Mesenteric fat pad (tissue), 1 donor: Measurements from ENCODE around the gene GCNT2. TPM values are rescaled to one million over a fixed set of nuclear protein-coding genes. Genes with fewer than 3 reads are reported as not detected.
"Not testable (repeated sequence)": the region's sequence is repeated elsewhere in the genome, so short reads cannot be mapped to it uniquely, and the experiment has no call there.

Experiments
- DNase-seq: peaks from one replicate; pipeline ENCODE4 v3.0.0-alpha.2; 2020; ENCODE audit warnings: low spot score
- total RNA-seq: library from RNA; stranded (reverse); fragmentation: NEBNext Ultra II Directional; extraction: Animal tissue kit (Norgen Biotek cat#: 25700); gene quantifications from one replicate; pipeline ENCODE4 v1.2.1, GENCODE V29; 2021
- donor health status: DM: yes; HTN: yes; CAD: no.

Gene GCNT2
- total RNA-seq, 1 donor from 2014 or later, result 3.0 TPM

DNA sequence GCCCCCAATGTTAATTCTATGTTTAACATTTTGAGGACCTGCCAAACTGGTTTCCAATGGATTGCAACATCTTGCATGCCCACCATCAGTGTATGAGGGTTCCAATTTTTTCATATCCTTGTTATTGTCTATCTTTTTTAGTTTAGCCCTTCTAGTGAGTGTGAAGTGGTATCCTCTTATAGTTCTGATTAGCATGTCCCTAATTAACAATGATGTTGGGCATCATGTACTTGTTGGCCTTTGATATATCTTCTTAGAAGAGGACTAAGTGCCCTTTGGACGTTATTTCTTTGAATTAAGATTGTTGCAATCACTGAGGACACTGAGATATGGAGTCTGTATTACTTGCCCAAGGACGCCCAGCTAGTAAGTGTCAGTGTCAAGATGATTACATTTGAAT, 22.3 kb downstream of the GCNT2 start:
- DNase-seq, result no peak

DNA sequence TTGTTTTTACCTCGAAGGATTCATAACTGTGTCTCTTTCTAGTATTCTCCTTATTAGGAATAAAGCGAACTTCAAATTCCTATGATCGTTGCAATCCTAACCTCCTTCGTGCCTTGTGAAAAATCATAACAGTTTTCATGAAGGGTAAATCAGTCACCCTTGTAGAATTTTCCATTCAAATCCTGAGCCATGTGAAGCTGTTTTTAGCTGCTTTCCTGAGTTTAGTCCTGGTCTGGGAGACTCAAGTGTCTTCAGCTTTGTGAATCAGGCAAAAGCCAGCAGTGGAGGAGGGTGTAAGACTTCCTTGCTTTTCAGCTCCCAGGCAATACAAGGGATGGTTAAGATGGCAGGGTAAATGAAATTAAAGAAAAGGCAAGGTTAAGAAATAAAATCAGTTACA, 24.3 kb downstream of the GCNT2 start:
- DNase-seq, result no peak

DNA sequence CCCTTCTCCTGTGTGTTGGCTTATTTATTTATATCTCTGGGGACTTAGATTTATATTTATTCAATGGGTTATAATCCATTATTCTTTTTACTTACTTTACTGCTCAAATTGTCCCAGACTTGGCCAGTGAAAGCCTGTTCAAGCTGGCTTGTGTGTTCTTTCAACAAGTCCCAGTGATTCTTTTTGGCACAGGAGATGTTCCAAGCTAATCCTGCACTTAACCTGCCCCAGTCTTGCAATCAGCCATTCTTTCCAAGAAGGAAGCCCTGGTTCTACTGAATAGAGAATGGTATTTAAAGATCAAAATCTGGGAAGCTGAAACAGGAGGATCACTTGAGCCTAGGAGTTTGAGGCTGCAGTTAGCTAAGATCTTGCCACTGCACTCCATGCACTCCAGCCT, 26.7 kb downstream of the GCNT2 start:
- DNase-seq, result no peak

DNA sequence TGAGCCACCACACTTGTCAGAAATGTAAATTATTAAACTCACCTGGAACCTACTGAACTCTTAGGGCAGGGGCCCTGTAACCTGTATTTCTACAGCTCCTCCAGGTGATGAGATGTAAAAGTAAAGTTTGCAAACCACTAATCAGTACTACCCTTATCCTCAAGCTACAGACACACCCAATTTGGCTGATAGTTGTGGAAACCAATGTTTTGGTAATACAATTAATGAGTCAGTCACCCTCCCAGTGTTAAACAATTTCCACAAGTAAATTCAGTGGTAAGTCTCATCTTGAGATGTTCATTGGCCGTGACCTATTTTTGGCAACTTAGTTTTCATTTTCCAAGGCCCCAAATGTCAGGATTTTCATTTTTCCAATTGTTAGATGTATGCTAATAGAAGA, 29.6 kb downstream of the GCNT2 start:
- DNase-seq, result no peak

- no peak for DNase-seq
Observed at GRCh38 chr6:10552270-10552810, 31.2 kb downstream of the GCNT2 start.

GRCh38 chr6:10553871-10554270, 32.7 kb downstream of the GCNT2 start:
- DNase-seq, result no peak

- no peak for DNase-seq
Observed at GRCh38 chr6:10554826-10555225, 33.7 kb downstream of the GCNT2 start.

DNA sequence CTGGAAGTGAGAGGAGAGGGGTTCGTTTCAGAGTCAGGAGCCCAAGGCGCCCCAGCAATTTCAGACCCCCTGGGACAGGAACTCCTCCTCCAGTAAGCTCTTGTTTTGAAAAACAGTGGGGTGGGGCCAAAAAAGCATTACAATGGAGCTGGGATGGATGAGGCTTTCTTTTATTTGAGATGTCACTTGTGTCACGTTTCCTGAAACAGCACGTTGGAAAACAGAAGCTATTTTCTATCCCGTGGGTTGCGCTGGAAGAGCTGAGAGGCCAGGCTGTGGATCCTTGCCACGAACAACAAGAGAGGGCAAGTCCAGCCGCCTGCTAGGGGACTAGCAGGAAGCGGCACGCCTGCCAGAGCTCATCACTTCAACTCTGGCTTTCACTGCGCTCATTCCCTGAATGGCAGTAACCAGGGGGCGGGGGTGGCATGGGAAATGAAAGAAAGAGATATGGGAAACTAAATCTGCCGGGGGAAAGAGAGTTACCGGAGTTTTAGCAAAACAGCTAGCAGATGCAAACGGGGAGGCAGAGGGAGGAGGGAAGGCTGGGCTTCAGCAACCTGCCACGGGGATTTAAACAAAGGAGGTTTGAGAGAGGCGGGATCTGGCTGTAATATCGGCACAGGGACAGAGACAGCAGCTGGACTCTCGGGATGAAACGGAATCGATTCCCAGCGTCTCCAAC, 34.6 kb downstream of the GCNT2 start:
- DNase-seq, result no peak

DNA sequence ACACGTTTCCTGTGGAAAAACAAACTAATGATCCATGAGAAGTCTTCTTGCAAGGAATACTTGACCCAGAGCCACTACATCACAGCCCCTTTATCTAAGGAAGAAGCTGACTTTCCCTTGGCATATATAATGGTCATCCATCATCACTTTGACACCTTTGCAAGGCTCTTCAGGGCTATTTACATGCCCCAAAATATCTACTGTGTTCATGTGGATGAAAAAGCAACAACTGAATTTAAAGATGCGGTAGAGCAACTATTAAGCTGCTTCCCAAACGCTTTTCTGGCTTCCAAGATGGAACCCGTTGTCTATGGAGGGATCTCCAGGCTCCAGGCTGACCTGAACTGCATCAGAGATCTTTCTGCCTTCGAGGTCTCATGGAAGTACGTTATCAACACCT, 35.4 kb downstream of the GCNT2 start:
- no peak for DNase-seq

DNA sequence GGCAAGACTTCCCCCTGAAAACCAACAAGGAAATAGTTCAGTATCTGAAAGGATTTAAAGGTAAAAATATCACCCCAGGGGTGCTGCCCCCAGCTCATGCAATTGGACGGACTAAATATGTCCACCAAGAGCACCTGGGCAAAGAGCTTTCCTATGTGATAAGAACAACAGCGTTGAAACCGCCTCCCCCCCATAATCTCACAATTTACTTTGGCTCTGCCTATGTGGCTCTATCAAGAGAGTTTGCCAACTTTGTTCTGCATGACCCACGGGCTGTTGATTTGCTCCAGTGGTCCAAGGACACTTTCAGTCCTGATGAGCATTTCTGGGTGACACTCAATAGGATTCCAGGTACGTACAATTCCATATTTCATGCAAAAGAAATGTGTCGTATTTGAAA, 35.8 kb downstream of the GCNT2 start:
- DNase-seq, result no peak

DNA sequence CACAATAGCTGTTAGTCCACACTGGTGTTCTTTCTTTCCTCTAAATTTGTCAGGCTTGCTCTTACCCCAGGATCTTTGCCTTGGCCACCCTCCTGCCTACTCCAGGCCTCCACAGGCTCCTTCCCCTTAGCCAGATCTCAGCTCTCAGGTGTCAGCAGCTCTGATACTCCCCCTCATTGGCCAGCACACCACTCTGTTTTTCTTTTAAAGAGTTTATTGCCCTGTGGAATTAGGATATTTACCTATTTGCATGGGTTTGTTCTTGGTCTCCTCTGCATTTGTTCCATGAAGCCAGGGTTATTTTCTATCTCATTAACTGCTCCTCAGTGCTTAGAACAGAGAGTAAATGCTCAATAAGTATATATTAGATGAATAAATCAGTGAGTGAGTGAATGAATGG, 36.8 kb downstream of the GCNT2 start:
- DNase-seq, result no peak

DNA sequence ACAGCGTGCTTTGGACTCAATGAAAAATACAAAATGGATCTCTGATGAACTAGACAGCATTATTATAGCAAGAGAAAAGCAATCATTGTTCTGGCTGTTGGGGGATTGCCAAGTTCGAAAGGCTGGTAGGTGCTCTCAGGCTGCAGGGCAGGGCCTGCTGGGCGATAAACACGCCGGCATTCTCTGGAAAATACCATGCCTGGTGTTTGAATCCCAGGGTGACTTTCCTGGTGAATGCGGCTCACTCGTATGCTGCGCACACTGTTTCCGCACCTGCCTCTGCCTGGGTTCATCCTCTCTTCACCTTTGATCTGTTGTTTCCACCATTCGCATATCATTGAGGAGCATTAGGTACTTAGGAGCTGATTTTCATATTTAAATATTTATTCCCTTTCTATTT, 37.4 kb downstream of the GCNT2 start:
- DNase-seq, result no peak

DNA sequence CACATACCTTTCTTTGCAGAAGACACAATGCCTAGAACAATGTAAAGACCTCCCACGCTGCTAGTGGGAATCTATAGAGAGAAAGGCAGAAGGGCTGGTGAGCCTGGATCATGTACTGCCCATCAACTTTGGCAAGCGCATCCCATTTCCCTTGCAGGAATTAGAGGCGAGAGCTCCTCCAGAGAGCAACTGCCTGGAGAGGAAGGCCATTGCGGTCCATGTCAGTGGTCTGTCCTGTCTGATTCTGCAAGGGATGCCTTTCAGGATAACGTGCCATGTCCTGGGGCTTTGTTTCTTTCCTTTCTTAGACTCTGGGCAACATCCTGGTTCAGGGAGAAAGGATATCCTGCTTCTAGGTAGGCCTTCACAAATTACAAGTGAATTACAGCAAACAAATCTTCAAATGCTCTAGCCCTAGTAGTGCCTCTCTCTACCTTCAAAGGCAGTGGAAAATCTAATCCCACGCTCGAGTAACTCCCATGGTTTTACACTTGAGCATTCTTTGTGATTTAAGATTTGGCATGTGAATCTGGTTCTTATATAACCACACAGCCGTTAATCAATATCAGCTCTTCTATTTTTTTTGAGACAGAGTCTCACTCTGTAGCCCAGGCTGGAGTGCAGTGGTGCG, 38.5 kb downstream of the GCNT2 start:
- no peak for DNase-seq

DNA sequence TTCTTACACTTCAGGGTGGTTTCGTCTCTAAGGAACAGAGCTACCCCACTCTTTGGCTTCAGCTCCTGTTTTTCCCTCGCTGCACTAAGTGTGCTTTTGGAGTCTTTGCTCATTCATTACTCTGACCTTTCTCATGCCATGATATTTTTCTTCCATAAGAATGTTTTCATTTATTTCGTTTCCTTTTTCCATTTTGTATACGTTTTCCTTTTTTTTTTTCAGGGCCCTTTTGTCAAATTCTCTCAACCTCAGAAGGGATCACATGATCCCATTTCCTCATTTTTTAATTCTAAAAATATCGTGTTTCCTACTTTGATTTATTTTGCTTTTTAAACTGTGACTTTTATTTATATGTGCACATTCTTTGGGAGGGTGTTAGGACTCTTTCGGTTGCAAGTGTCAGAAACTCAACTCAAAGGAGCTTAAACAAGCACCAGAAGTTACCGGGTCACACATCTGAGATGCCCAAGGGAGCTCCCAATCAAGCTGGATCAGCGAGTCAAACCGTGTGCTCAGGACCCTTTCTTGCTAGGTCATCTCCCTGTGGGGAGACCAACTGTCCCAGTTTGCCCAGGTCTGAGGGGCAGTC, 40.6 kb downstream of the GCNT2 start:
- no peak for DNase-seq

- no peak for DNase-seq
Observed at GRCh38 chr6:10564975-10565673, 44.0 kb downstream of the GCNT2 start.

DNA sequence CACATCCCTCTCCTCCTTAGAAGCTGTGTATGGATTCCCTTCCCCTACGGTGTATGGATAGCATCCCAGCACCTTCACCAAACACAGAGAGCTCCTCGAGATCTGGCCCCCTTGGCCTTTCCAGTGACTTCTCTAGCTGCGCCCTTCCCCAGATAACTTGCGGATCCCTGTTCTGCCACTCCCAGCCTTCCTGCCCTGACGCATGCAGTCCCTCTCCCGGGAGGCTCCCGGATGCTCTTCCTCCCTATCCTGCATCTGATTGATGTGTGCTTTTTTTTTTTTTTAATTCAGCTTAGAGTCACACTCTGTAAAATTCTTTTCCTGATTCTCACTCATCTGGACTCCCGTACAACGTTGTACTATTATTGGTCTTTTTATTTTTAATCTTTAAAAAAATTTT, 44.8 kb downstream of the GCNT2 start:
- no peak for DNase-seq

GRCh38 chr6:10567256-10568026, 46.3 kb downstream of the GCNT2 start:
- no peak for DNase-seq

- DNase-seq, result no peak
Observed at GRCh38 chr6:10569392-10570127, 48.4 kb downstream of the GCNT2 start.

- DNase-seq, result not testable (repeated sequence)
Observed at GRCh38 chr6:10575519-10575918, 54.4 kb downstream of the GCNT2 start.

DNA sequence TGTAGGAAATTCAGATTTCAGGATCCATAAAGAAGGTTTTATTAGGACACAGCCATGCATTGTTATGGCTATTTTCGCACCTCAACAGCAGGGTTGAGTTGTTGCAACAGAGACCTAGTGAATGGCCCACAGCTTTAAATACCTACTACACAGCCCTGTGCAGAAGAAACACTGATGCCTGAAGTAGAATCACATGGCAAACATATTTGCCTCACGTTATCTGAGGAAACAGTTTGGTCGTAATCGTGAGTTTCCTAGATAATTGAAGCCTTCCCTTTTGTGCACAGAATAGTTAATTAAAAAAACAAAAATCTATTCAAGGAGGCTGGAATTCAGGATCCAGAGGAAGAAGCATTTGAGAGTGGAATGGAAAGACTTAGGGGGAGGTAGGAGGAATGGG, 55.1 kb downstream of the GCNT2 start:
- no peak for DNase-seq

- DNase-seq, result no peak
Observed at GRCh38 chr6:10577112-10577511, 56.0 kb downstream of the GCNT2 start.
